Testis (tissue), 3 donors: Measurements from ENCODE around the gene TRABD2B. TPM values are rescaled to one million over a fixed set of nuclear protein-coding genes. Genes with fewer than 3 reads are reported as not detected.

Experiments
- DNase-seq: peaks from one replicate; pipeline ENCODE4 v3.0.0-alpha.2; 2019
- H3K27ac ChIP-seq, 2 donors: fragments of 200-600 bp; sonication (generic); one replicate each; pipeline ENCODE4 v1.5.1; 2019
- H3K27me3 ChIP-seq: fragments of 200-600 bp; sonication (generic); one replicate; pipeline ENCODE4 v1.5.1; 2019
- H3K36me3 ChIP-seq: fragments of 200-600 bp; sonication (generic); one replicate; pipeline ENCODE4 v1.5.1; 2017; ENCODE audit warnings: low read depth; ENCODE audit errors: missing control alignments
- H3K4me1 ChIP-seq: fragments of 200-600 bp; sonication (generic); one replicate; pipeline ENCODE4 v1.5.1; 2019
- H3K4me3 ChIP-seq, 2 donors: fragments of 200-600 bp; sonication (generic); one replicate each; pipeline ENCODE4 v1.5.1; 2017 to 2019
- H3K9me3 ChIP-seq: fragments of 200-600 bp; sonication (generic); one replicate; pipeline ENCODE4 v1.5.1; 2017
- CTCF ChIP-seq, 3 experiments: fragments of 450-650 bp in 2 of 3; fragments of 200-600 bp in 1 of 3; sonication (generic) in 1 of 3; IDR thresholded peaks; one replicate each; pipeline ENCODE4 v1.5.1; 2016 to 2019; ENCODE audit warnings: antibody characterized with exemption in 3 of 3, mild to moderate bottlenecking in 2 of 3, moderate library complexity in 1 of 3
- POLR2A ChIP-seq: fragments of 450-650 bp; IDR thresholded peaks from one replicate; pipeline ENCODE4 v1.6.1; 2017; ENCODE audit warnings: antibody characterized with exemption, mild to moderate bottlenecking, moderate library complexity
- WGBS, 2 donors: methylation state at CpG; one replicate each; pipeline ENCODE4 v1.1.5; 2018; 5-methylcytosine and 5-hydroxymethylcytosine counted together
- intact Hi-C: fragments of 100-400 bp; cut with DNase I; formaldehyde crosslinking; loops from one replicate; pipeline ENCODE4 v1.15.1; 2023; ENCODE audit warnings: low total_unique reads
- polyA plus RNA-seq: library from polyadenylated mRNA; stranded (reverse); fragments of 350-450 nt; fragmentation: Illumina TruSeq; extraction: RNeasy Lipid Tissue Mini Kit (QIAGEN cat#74804); gene quantifications from one replicate; pipeline ENCODE4 v1.2.3, GENCODE V29; 2014; ENCODE audit warnings: low read depth, low replicate concordance; ENCODE audit not compliant: insufficient read depth
- total RNA-seq, 2 donors: library from RNA; depleted of rRNA; stranded (reverse); fragments of >200 nt; gene quantifications; one replicate each; pipeline ENCODE4 v1.2.3, GENCODE V29; 2016

TRABD2B gene
- total and polyA plus RNA-seq, 3 donors from 2014 or later, result 1.9 to 2.7 (median 2.0) TPM

DNA sequence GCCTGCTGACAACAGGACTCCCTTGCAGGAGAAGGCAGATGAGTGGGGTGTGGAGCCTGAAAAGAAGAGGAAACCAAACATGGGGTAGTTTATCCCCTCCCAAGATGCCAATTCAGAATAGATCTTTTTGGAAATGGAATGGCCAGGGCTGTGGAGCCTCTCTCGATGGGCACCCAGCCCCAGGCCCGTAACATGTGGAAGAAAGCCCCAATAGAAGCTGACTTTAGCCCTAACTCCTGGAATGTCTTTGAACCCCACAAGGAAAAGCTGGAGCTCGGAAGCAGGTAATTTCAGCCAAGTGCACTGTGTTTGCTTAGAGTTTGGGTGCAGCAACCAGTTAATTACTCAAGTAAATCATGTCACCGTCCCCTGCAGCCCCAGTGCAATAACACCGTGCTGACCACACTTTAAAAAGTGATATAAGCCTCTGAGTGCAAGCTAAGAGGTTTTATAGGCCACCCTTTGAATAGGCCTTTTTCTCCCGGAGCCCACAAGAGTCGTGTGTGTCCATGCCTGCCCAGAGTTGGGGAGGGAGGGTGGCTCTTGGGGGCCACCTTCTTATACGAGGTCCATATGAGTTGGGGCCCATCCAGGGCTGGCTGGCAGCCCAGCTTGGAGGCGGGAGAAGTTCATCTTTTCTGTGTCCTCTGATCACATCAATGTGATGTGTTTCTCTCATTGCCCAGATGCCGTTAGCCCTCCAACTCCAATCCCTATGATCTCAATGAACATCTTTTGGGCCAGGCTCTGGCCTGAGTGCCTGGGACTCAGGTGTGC is 153.2 kb downstream of the TRABD2B start:
- intact Hi-C loops, result no loop called here
- 84 to 87% methylated on average over 10 of the region's 10 CpGs for WGBS, 2 donors

GRCh38 chr1:47843059-47843458 is 154.1 kb downstream of the TRABD2B start:
- Histone ChIP-seq H3K36me3 (no peaks in the 10 kb centered on the region), H3K27ac (no peak overlapping the region), H3K27me3 (no peaks in the 10 kb centered on the region), H3K9me3 (no peaks in the 10 kb centered on the region), H3K4me3 (no peak overlapping the region), H3K4me1 (peaks cover 18% of the 10 kb centered on the region)
- no peak for DNase-seq
- TF ChIP-seq CTCF (IDR thresholded peaks at IDR 0.05), result no peak
- no peak for TF ChIP-seq POLR2A
- intact Hi-C loops, result no loop called here
- WGBS, 2 donors, result 90 to 91% methylated on average over 6 of the region's 6 CpGs

More for the DNA sequence above, 153.2 kb downstream of the TRABD2B start:
- H3K4me1 ChIP-seq, result peaks cover 9% of the 10 kb centered on the region
- no peak overlapping the region for H3K27ac ChIP-seq
- H3K9me3 ChIP-seq, result no peaks in the 10 kb centered on the region
- no peak for DNase-seq
- H3K27me3 ChIP-seq, result no peaks in the 10 kb centered on the region
- no peak overlapping the region for H3K4me3 ChIP-seq
- TF ChIP-seq CTCF (IDR thresholded peaks at IDR 0.05) (no peak), POLR2A (no peak)
- no peaks in the 10 kb centered on the region for H3K36me3 ChIP-seq

DNA sequence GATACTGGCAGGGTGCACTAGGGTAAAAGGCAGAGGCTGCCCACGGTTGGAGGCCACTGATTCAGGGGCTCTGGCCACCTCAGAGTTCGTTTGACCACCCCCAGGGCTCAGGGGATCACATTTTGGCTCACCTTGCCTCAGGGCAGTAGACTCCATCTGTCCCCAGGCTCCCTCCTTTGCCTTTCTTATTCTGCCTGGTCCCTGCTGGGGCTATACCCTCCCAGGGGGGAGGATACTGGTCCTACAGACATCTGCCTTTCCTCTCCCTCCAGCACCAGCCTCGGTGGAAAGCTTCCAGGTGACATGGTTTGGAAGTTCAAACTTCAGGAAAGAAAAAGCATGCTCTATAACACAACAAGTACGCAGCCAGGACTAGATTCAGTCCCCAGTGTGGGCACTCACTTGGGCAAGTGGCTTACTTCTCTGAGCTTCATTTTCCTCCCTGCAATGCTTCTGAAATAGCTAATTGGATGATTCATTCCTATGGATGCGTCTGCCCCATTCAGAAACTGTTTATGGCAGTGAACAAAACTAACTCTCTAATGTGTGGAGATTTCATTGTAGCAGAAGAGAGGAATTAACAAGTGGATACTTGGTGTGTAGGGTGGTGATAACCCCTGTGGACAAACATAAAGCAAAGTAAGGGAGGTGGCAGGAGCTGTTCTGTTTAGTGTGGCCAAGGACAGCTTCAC is 154.8 kb downstream of the TRABD2B start:
- whole genome bisulfite sequencing, 2 donors, result 68 to 72% methylated on average over 5 of the region's 5 CpGs
- Histone ChIP-seq H3K27me3 (no peaks in the 10 kb centered on the region), H3K9me3 (no peaks in the 10 kb centered on the region), H3K4me1 (peaks cover 23% of the 10 kb centered on the region), H3K4me3 (no peak overlapping the region), H3K27ac (no peak overlapping the region), H3K36me3 (no peaks in the 10 kb centered on the region)
- intact Hi-C loops, result no loop called here
- TF ChIP-seq POLR2A, result no peak
- TF ChIP-seq CTCF (IDR thresholded peaks at IDR 0.05), result no peak
- DNase-seq, result no peak

GRCh38 chr1:47841356-47841755 is 155.8 kb downstream of the TRABD2B start:
- Histone ChIP-seq H3K36me3 (no peaks in the 10 kb centered on the region), H3K9me3 (no peaks in the 10 kb centered on the region), H3K4me3 (no peak overlapping the region), H3K27ac (no peak overlapping the region), H3K4me1 (peaks cover 27% of the 10 kb centered on the region), H3K27me3 (no peaks in the 10 kb centered on the region)
- 71 to 91% methylated on average over 3 of the region's 3 CpGs for WGBS, 2 donors
- DNase-seq, result no peak
- intact Hi-C loops, result no loop called here
- TF ChIP-seq POLR2A (no peak), CTCF (IDR thresholded peaks at IDR 0.05) (no peak)
